ENCODE data around the gene GASK1A. TPM values are rescaled to one million over a fixed set of nuclear protein-coding genes. Genes with fewer than 3 reads are reported as not detected.

GASK1A gene
- total RNA-seq, 1 experiment from 2014 or later, result 5.4 TPM

GRCh38 chr3:43104660-43105595 is 125.8 kb downstream of the GASK1A start:
- no peak for TF ChIP-seq CTCF (conservative IDR thresholded peaks at IDR 0.05)
- Histone ChIP-seq H3K27ac (ENCODE audit: insufficient read length, low read depth, low read length) (no peak overlapping the region), H2BK5ac (ENCODE audit: insufficient read length, low read length) (no peak overlapping the region), H2BK20ac (ENCODE audit: low read depth, low read length, poor library complexity, severe bottlenecking) (no peak overlapping the region), H3K4me2 (ENCODE audit: insufficient read depth, insufficient read length, low read length) (peak overlapping the region; percentile 62), H4K5ac (ENCODE audit: insufficient read length, low read depth, low read length) (no peak overlapping the region), H4K8ac (replicated peaks; ENCODE audit: insufficient read length, low read depth, low read length) (no peak overlapping the region), H2BK15ac (ENCODE audit: low read depth, low read length) (no peak overlapping the region), H3K4ac (ENCODE audit: low read depth, low read length) (no peak overlapping the region), H3K79me1 (ENCODE audit: insufficient read depth, low read depth, low read length, poor library complexity, severe bottlenecking) (peaks cover 4% of the 10 kb centered on the region), H3T11ph (ENCODE audit: low read length) (no peak overlapping the region), H2BK12ac (ENCODE audit: insufficient read length, low read depth, low read length) (no peak overlapping the region), H3K23me2 (ENCODE audit: insufficient read length, low read depth, low read length, poor library complexity, severe bottlenecking) (peaks cover 3% of the 10 kb centered on the region), H2AK5ac (ENCODE audit: insufficient read length, low read length) (no peak overlapping the region), H3K18ac (ENCODE audit: insufficient read length, low read depth, low read length) (no peak overlapping the region), H3K4me1 (ENCODE audit: insufficient read depth, low read length) (no peaks in the 10 kb centered on the region), H3K79me2 (ENCODE audit: insufficient read depth, low read length) (no peaks in the 10 kb centered on the region), H3K27me3 (ENCODE audit: insufficient read depth, low read length) (no peaks in the 10 kb centered on the region; the same call in 1 of the 2 replicates), H3K14ac (ENCODE audit: insufficient read depth, low read length) (no peak overlapping the region; the same call in 1 of the 2 replicates), H4K91ac (ENCODE audit: insufficient read length, low read depth, low read length) (no peak overlapping the region), H3K56ac (ENCODE audit: insufficient read length, low read depth, low read length) (no peak overlapping the region), H3K23ac (ENCODE audit: insufficient read length, low read depth, low read length) (no peak overlapping the region), H4K20me1 (ENCODE audit: control insufficient read depth, insufficient read depth, insufficient read length) (peaks cover 5% of the 10 kb centered on the region), H3K9me3 (ENCODE audit: control insufficient read depth, low read depth, low read length) (no peaks in the 10 kb centered on the region), H3K9ac (ENCODE audit: extremely low read depth, insufficient read length, low read length) (no peak overlapping the region), H2AFZ (ENCODE audit: low read length) (no peak overlapping the region), H2BK120ac (ENCODE audit: low read depth, low read length, poor library complexity, severe bottlenecking) (no peak overlapping the region)
- Mint-ChIP-seq H3K27ac (no peak overlapping the region), H3K27me3 (ENCODE audit: low read depth) (peaks cover 22% of the 10 kb centered on the region), H3K4me3 (peak overlapping the region; percentile 62 to 74), H3K9me3 (no peaks in the 10 kb centered on the region), H3K4me1 (peaks cover 9 to 12% of the 10 kb centered on the region in 2 experiments), H3K36me3 (ENCODE audit: insufficient read depth in 1 of 3, low read depth in 3 of 3) (no peaks in the 10 kb centered on the region; a peak in 1 of 7 replicates)
- DNase-seq, result no peak
- WGBS (ENCODE audit: extremely low coverage, insufficient read length, low lambda C conversion rate), result no CpG with 5 or more reads among the region's 33 CpGs

Measured in H9 (cell line).